DMS53 (cell line): Measurements from ENCODE around the gene SLC16A8.

ENCODE experiments used
- DNase-seq: peaks from one replicate; lab custom pipeline; 2025; lab: John Stamatoyannopoulos, UW

SLC16A8 gene

GRCh38 chr22:38072322-38073149 is 11.4 kb downstream of the SLC16A8 start:
- no peak for DNase-seq

- DNase-seq: no peak
Measured at GRCh38 chr22:38071421-38072321, 12.3 kb downstream of the SLC16A8 start.

GRCh38 chr22:38070250-38070921 is 13.6 kb downstream of the SLC16A8 start:
- DNase-seq: no peak

- DNase-seq: no peak
Measured at GRCh38 chr22:38069372-38070249, 14.4 kb downstream of the SLC16A8 start.

- no peak for DNase-seq
Measured at GRCh38 chr22:38068641-38069371, 15.2 kb downstream of the SLC16A8 start.

- no peak for DNase-seq
Measured at GRCh38 chr22:38067761-38068360, 16.1 kb downstream of the SLC16A8 start.

GRCh38 chr22:38067028-38067415 is 17.0 kb downstream of the SLC16A8 start:
- DNase-seq: no peak

- no peak for DNase-seq
Measured at GRCh38 chr22:38066381-38067027, 17.5 kb downstream of the SLC16A8 start.

- no peak for DNase-seq
Measured at GRCh38 chr22:38065539-38065938, 18.4 kb downstream of the SLC16A8 start.

- no peak for DNase-seq
Measured at GRCh38 chr22:38062791-38063190, 21.2 kb downstream of the SLC16A8 start.

GRCh38 chr22:38056969-38057891 is 26.8 kb downstream of the SLC16A8 start, which contains the start of gene PICK1:
Gene PICK1, plus strand, starts transcription at chr22:38057404. Its CDS starts 406 bp downstream, at chr22:38057810.
- DNase-seq: peak; percentile 95

GRCh38 chr22:38051900-38052862 is 31.8 kb downstream of the SLC16A8 start:
- peak; percentile 71 for DNase-seq

- DNase-seq: peak; percentile 4
Measured at GRCh38 chr22:38051261-38051660, 32.7 kb downstream of the SLC16A8 start.

- no peak for DNase-seq
Measured at GRCh38 chr22:38050720-38051119, 33.3 kb downstream of the SLC16A8 start.

- no peak for DNase-seq
Measured at GRCh38 chr22:38049812-38050619, 34.0 kb downstream of the SLC16A8 start.

- DNase-seq: no peak
Measured at GRCh38 chr22:38046070-38046748, 37.8 kb downstream of the SLC16A8 start.
